EL (cell line): ENCODE results near the gene ANLN.
"Not testable (repeated sequence)": the region's sequence is repeated elsewhere in the genome, so short reads cannot be mapped to it uniquely, and the experiment has no call there.

Experiments used
- DNase-seq: peaks from one replicate; pipeline ENCODE4 v3.0.0-alpha.2; 2016

ANLN gene

GRCh38 chr7:36415144-36415543, 25.5 kb downstream of the ANLN start:
- DNase-seq = no peak

- no peak for DNase-seq
Measured at GRCh38 chr7:36416251-36416650, 26.6 kb downstream of the ANLN start.

- DNase-seq = no peak
Measured at GRCh38 chr7:36420307-36420706, 30.6 kb downstream of the ANLN start.

GRCh38 chr7:36422072-36422471, 32.4 kb downstream of the ANLN start:
- DNase-seq = no peak

GRCh38 chr7:36423633-36424032, 34.0 kb downstream of the ANLN start:
- no peak for DNase-seq

- no peak for DNase-seq
Measured at GRCh38 chr7:36430186-36430585, 40.5 kb downstream of the ANLN start.

GRCh38 chr7:36430881-36431280, 41.2 kb downstream of the ANLN start:
- DNase-seq = no peak

- no peak for DNase-seq
Measured at GRCh38 chr7:36438211-36438610, 48.5 kb downstream of the ANLN start.

- no peak for DNase-seq
Measured at GRCh38 chr7:36439624-36440023, 50.0 kb downstream of the ANLN start.

GRCh38 chr7:36440880-36441279, 51.2 kb downstream of the ANLN start:
- DNase-seq = peak; percentile 28

GRCh38 chr7:36441344-36442022, 51.8 kb downstream of the ANLN start:
- no peak for DNase-seq

- DNase-seq = peak; percentile 70
Measured at GRCh38 chr7:36448781-36449379, 59.2 kb downstream of the ANLN start.

GRCh38 chr7:36449685-36450084, 60.0 kb downstream of the ANLN start:
- DNase-seq = no peak

GRCh38 chr7:36453769-36454168, 64.1 kb downstream of the ANLN start:
- no peak for DNase-seq

- DNase-seq = no peak
Measured at GRCh38 chr7:36455646-36456045, 66.0 kb downstream of the ANLN start.

GRCh38 chr7:36456138-36456537, 66.5 kb downstream of the ANLN start:
- DNase-seq = no peak

GRCh38 chr7:36456548-36456947, 66.9 kb downstream of the ANLN start:
- no peak for DNase-seq

GRCh38 chr7:36459236-36459960, 69.7 kb downstream of the ANLN start:
- DNase-seq = no peak

- no peak for DNase-seq
Measured at GRCh38 chr7:36460811-36461429, 71.3 kb downstream of the ANLN start.

- no peak for DNase-seq
Measured at GRCh38 chr7:36462551-36463137, 73.0 kb downstream of the ANLN start.

- DNase-seq = no peak
Measured at GRCh38 chr7:36464271-36464670, 74.6 kb downstream of the ANLN start.

- DNase-seq = not testable (repeated sequence)
Measured at GRCh38 chr7:36466001-36466400, 76.3 kb downstream of the ANLN start.

GRCh38 chr7:36468370-36469101, 78.9 kb downstream of the ANLN start:
- DNase-seq = no peak
